Measurements from ENCODE around the gene CLDN9.

The CLDN9 gene

DNA sequence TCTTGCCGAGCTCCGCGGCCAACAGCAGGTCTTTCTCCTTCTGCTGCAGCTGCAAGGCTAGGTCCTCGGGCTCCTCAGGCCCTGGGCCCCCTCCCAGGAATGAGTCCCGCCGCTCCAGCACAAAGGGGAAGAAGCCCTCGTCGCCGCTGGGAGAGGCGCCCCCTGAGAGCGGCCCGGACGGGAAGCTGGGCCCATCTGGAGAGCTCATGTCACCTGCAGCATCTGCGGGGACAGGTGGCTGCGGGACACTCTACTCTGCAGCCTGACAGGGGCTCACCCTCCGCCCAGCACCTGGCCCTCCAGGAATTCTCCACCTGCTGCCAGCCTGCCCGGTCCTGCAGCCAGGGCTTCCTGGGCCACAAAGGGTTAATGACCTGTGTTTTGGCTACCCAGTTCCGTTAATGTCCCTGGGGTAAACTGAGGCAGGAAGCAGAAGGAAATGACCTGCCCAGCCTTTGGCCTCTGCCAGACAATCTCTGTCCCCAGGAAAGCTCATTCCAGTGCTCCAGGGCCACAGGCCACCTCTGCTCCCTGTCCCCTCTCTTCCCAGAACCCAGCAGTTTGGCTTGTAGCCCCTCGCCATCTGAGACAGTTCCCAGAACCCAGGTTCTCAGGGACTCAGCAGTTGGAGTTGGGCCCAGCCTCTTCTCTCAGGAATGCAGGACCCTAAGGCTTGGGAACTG is 22.7 kb downstream of the CLDN9 start:
- Histone ChIP-seq H3K4me1 (ENCODE audit: low read length) (no peaks in the 10 kb centered on the region), H4K20me1 (ENCODE audit: insufficient read depth, low read length) (no peaks in the 10 kb centered on the region), H3K4me3 (ENCODE audit: low read length) (no peak overlapping the region), H3K9me2 (replicated peaks; ENCODE audit: insufficient read depth, low read length) (no peaks in the 10 kb centered on the region), H3K79me2 (ENCODE audit: low read length) (no peaks in the 10 kb centered on the region), H3F3A (ENCODE audit: insufficient read depth, low read length) (no peaks in the 10 kb centered on the region), H3K4me2 (ENCODE audit: low read depth, low read length) (peak overlapping the region; percentile 73; the same call in 1 of the 2 replicates), H3K36me3 (replicated peaks; ENCODE audit: insufficient read depth, low read length) (no peaks in the 10 kb centered on the region), H3K9me3 (replicated peaks; ENCODE audit: insufficient read depth, low read length) (no peaks in the 10 kb centered on the region), H2AFZ (ENCODE audit: low read length) (no peak overlapping the region), H3K27me3 (replicated peaks; ENCODE audit: insufficient read depth, low read length) (peaks cover 97% of the 10 kb centered on the region), H3K27ac (ENCODE audit: low read length) (no peak overlapping the region), H3K9ac (ENCODE audit: low read length) (no peak overlapping the region; the same call in 1 of the 2 replicates)
- no peak for DNase-seq
- no peak for TF ChIP-seq EZH2 (optimal IDR thresholded peaks at IDR 0.05; ENCODE audit: low read depth, low read length)
- TF ChIP-seq EZH2phosphoT487 (IDR thresholded peaks at IDR 0.05; ENCODE audit: low read length), result no peak
- TF ChIP-seq CTCF (IDR thresholded peaks at IDR 0.05; ENCODE audit: low read length), result no peak

DNA sequence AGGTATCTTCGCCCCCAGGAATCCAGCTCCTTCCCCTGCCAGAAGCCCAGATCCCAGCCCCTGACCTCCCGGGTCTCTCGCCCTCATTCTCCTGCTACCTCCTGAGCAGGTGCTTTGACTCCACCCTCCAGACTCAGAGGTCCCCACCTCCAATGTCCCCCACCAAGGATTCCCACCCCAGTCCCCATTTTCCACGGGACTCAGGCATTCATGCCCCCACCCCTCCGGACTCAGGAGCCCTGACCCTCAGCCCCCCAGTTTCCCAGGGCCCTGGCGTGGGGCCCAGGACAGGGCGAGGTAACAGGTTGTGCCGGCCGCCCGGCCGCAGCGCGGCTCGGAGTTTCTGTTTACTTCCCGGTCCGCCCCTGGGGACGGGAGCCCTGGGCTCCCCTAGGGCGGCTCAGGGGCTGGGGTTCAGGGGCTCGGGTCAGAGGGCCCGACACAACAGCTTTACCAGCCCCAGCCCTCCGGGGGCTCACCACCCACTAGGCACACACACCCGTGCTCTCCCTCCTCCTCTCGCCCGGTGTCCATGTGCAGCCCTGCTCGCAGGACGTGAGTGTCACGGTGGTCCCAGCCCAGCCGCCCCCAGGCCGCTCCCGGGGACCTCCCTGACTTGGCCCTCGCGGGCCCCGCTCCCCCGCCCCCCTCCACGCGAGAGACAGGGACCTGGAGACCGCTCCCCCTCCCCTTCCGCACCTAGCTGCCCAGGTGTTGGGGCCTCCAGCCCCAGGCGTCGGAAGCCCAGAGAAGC is 23.4 kb downstream of the CLDN9 start:
- no peak overlapping the region for H3K27ac ChIP-seq (ENCODE audit: low read length)
- H2AFZ ChIP-seq (ENCODE audit: low read length), result peak overlapping the region; percentile 53
- peak overlapping the region; percentile 45 for H3K4me3 ChIP-seq (ENCODE audit: low read length)
- no peaks in the 10 kb centered on the region for H3K36me3 ChIP-seq (replicated peaks; ENCODE audit: insufficient read depth, low read length)
- peak overlapping the region; percentile 73 for H3K4me2 ChIP-seq (ENCODE audit: low read depth, low read length)
- H3K27me3 ChIP-seq (replicated peaks; ENCODE audit: insufficient read depth, low read length), result peaks cover 95% of the 10 kb centered on the region
- no peak for DNase-seq
- TF ChIP-seq CTCF (IDR thresholded peaks at IDR 0.05; ENCODE audit: low read length) (no peak), EZH2phosphoT487 (IDR thresholded peaks at IDR 0.05; ENCODE audit: low read length) (peak; percentile 82; the same call in 1 of the 2 replicates), EZH2 (optimal IDR thresholded peaks at IDR 0.05; ENCODE audit: low read depth, low read length) (peak; percentile 78)
- H3K9me3 ChIP-seq (replicated peaks; ENCODE audit: insufficient read depth, low read length), result no peaks in the 10 kb centered on the region
- H3F3A ChIP-seq (ENCODE audit: insufficient read depth, low read length), result no peaks in the 10 kb centered on the region
- peak overlapping the region; percentile 10; the same call in 1 of the 2 replicates for H3K9ac ChIP-seq (ENCODE audit: low read length)
- no peaks in the 10 kb centered on the region for H3K4me1 ChIP-seq (ENCODE audit: low read length)
- H4K20me1 ChIP-seq (ENCODE audit: insufficient read depth, low read length), result no peaks in the 10 kb centered on the region
- no peaks in the 10 kb centered on the region for H3K9me2 ChIP-seq (replicated peaks; ENCODE audit: insufficient read depth, low read length)
- no peaks in the 10 kb centered on the region for H3K79me2 ChIP-seq (ENCODE audit: low read length)

DNA sequence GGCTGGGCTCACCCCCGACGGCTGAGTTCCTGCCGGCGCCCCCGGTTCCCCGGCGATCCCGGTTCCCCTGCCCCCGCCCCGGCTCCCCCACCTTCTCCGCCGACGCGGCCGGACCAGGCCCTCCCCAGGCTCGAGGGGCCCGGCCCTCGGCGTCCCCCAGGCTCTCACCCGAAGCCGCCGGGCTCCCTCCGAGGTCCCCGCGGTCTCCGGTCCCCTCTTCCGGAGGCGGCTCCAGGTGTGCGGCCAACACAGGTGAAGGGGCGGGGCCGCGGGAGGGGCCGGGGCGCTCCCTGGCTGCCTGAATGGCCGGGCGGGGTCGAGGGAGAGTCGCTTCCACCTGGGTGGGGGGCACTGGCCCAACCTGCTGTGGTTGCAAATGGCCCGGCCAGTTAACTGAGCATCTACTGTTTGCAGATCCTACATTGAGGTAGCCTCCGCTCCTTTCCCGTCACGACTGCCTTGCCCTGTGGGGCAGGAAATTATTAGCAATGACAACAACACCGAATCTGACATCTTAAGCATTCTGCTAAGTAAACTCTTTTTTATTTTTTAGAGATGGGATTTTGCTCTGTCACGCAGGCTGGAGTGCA is 24.1 kb downstream of the CLDN9 start, which contains the start of gene BICDL2:
BICDL2 (minus strand) TSS at position 219 of the 590 bp plus-strand sequence. CDS start 1,448 bp downstream, outside the sequence.
- TF ChIP-seq EZH2phosphoT487 (IDR thresholded peaks at IDR 0.05; ENCODE audit: low read length), result no peak
- no peak for TF ChIP-seq CTCF (IDR thresholded peaks at IDR 0.05; ENCODE audit: low read length)
- TF ChIP-seq EZH2 (optimal IDR thresholded peaks at IDR 0.05; ENCODE audit: low read depth, low read length), result no peak
- no peaks in the 10 kb centered on the region for H3K36me3 ChIP-seq (replicated peaks; ENCODE audit: insufficient read depth, low read length)
- peaks cover 95% of the 10 kb centered on the region for H3K27me3 ChIP-seq (replicated peaks; ENCODE audit: insufficient read depth, low read length)
- H3K9me2 ChIP-seq (replicated peaks; ENCODE audit: insufficient read depth, low read length), result no peaks in the 10 kb centered on the region
- H3K4me2 ChIP-seq (ENCODE audit: low read depth, low read length), result peak within 1 kb of the TSS; percentile 73
- H2AFZ ChIP-seq (ENCODE audit: low read length), result peak within 1 kb of the TSS; percentile 53
- H4K20me1 ChIP-seq (ENCODE audit: insufficient read depth, low read length), result no peaks in the 10 kb centered on the region
- no peak within 1 kb of the TSS for H3K27ac ChIP-seq (ENCODE audit: low read length)
- no peaks in the 10 kb centered on the region for H3K4me1 ChIP-seq (ENCODE audit: low read length)
- no peaks in the 10 kb centered on the region for H3K9me3 ChIP-seq (replicated peaks; ENCODE audit: insufficient read depth, low read length)
- DNase-seq, result no peak
- no peaks in the 10 kb centered on the region for H3K79me2 ChIP-seq (ENCODE audit: low read length)
- no peaks in the 10 kb centered on the region for H3F3A ChIP-seq (ENCODE audit: insufficient read depth, low read length)
- H3K9ac ChIP-seq (ENCODE audit: low read length), result peak within 1 kb of the TSS; percentile 10; the same call in 1 of the 2 replicates
- peak within 1 kb of the TSS; percentile 45 for H3K4me3 ChIP-seq (ENCODE audit: low read length)

Data from MM.1S (cell line).